Mesenchymal stem cell (in vitro differentiated cells and primary cell): ENCODE measurements around the gene TRPM8.

Experiments
- DNase-seq: peaks from one replicate; pipeline ENCODE4 v3.0.0-alpha.2; 2013
- H2AFZ ChIP-seq: one replicate; pipeline ENCODE4 v1.6.1; 2013; ENCODE audit warnings: low read depth, mild to moderate bottlenecking, control low read depth, inconsistent platforms, low read length, moderate library complexity
- H2AK5ac ChIP-seq: 2 replicates; pipeline ENCODE4 v1.6.1; 2013; ENCODE audit warnings: low read length, moderate library complexity, mild to moderate bottlenecking, inconsistent platforms; ENCODE audit not compliant: severe bottlenecking
- H2BK120ac ChIP-seq: one replicate; pipeline ENCODE4 v1.6.1; 2013; ENCODE audit warnings: low read depth, mild to moderate bottlenecking, inconsistent platforms, low read length, moderate library complexity
- H2BK12ac ChIP-seq, 2 experiments: one replicate each; pipeline ENCODE4 v1.6.1; 2013; ENCODE audit warnings: inconsistent platforms in 2 of 2, low read length in 2 of 2, mild to moderate bottlenecking in 2 of 2, moderate library complexity in 2 of 2, control low read depth in 1 of 2
- H2BK15ac ChIP-seq: one replicate; pipeline ENCODE4 v1.6.1; 2013; ENCODE audit warnings: mild to moderate bottlenecking, low read depth, inconsistent platforms; ENCODE audit not compliant: poor library complexity, severe bottlenecking
- H2BK5ac ChIP-seq: 2 replicates; pipeline ENCODE4 v1.6.1; 2013; ENCODE audit warnings: low read depth, mild to moderate bottlenecking, low read length, control low read depth, inconsistent platforms; ENCODE audit not compliant: poor library complexity, severe bottlenecking
- H3K14ac ChIP-seq, 2 experiments: one replicate each; pipeline ENCODE4 v1.6.1; 2013; ENCODE audit warnings: inconsistent platforms in 2 of 2, low read length in 2 of 2, control low read depth in 1 of 2, mild to moderate bottlenecking in 1 of 2, moderate library complexity in 1 of 2
- H3K18ac ChIP-seq, 2 experiments: one replicate each; pipeline ENCODE4 v1.6.1; 2013; ENCODE audit warnings: inconsistent platforms in 2 of 2, low read length in 2 of 2, control low read depth in 1 of 2, low read depth in 1 of 2, mild to moderate bottlenecking in 1 of 2
- H3K23ac ChIP-seq, 2 experiments: one replicate each; pipeline ENCODE4 v1.6.1; 2013; ENCODE audit warnings: inconsistent platforms in 2 of 2, low read length in 2 of 2, mild to moderate bottlenecking in 2 of 2, moderate library complexity in 2 of 2, control low read depth in 1 of 2
- H3K27ac ChIP-seq: 2 replicates; pipeline ENCODE4 v1.5.1; 2013; ENCODE audit warnings: mild to moderate bottlenecking, moderate library complexity, low read length, control low read depth, inconsistent platforms; ENCODE audit not compliant: poor library complexity, severe bottlenecking
- H3K27me3 ChIP-seq, 2 experiments: 2 replicates each; pipeline versions ENCODE4 v1.6.1 to v1.7.0; 2013; ENCODE audit warnings: low read length in 2 of 2, mild to moderate bottlenecking in 2 of 2, moderate library complexity in 2 of 2, control low read depth in 1 of 2, inconsistent platforms in 1 of 2; ENCODE audit not compliant: control insufficient read depth in 1 of 2, insufficient read depth in 1 of 2
- H3K36me3 ChIP-seq, 2 experiments: 2 replicates each; pipeline versions ENCODE4 v1.6.1 to v1.7.0; 2013; ENCODE audit warnings: low read length in 2 of 2, control low read depth in 1 of 2, inconsistent platforms in 1 of 2, low read depth in 1 of 2, mild to moderate bottlenecking in 1 of 2; ENCODE audit not compliant: insufficient read depth in 2 of 2, control insufficient read depth in 1 of 2
- H3K4ac ChIP-seq, 2 experiments: one replicate each; pipeline ENCODE4 v1.6.1; 2013; ENCODE audit warnings: inconsistent platforms in 2 of 2, low read length in 2 of 2, mild to moderate bottlenecking in 2 of 2, moderate library complexity in 2 of 2, control low read depth in 1 of 2, low read depth in 1 of 2
- H3K4me1 ChIP-seq: 2 replicates; pipeline ENCODE4 v1.6.1; 2013; ENCODE audit warnings: low read depth, low read length, control low read depth; ENCODE audit not compliant: control insufficient read depth, insufficient read depth
- H3K4me2 ChIP-seq: 2 replicates; pipeline ENCODE4 v1.6.1; 2013; ENCODE audit warnings: low read length, mild to moderate bottlenecking, inconsistent platforms; ENCODE audit not compliant: poor library complexity, severe bottlenecking
- H3K4me3 ChIP-seq, 2 experiments: 2 replicates each; pipeline versions ENCODE4 v1.5.1 to v1.7.0; 2013; ENCODE audit warnings: low read length in 2 of 2, mild to moderate bottlenecking in 2 of 2, control low read depth in 1 of 2, low read depth in 1 of 2; ENCODE audit not compliant: insufficient read depth in 1 of 2
- H3K79me1 ChIP-seq: replicated peaks from 2 replicates; pipeline ENCODE4 v1.6.1; 2013; ENCODE audit warnings: mild to moderate bottlenecking, control low read depth, low read length, inconsistent platforms; ENCODE audit not compliant: poor library complexity, severe bottlenecking
- H3K9ac ChIP-seq: 2 replicates; pipeline ENCODE4 v1.7.0; 2013; ENCODE audit warnings: mild to moderate bottlenecking, low read length, moderate library complexity
- H3K9me3 ChIP-seq: 2 replicates; pipeline ENCODE4 v1.7.0; 2013; ENCODE audit warnings: mild to moderate bottlenecking, low read length; ENCODE audit not compliant: control insufficient read depth
- H4K8ac ChIP-seq: one replicate; pipeline ENCODE4 v1.6.1; 2013; ENCODE audit warnings: inconsistent platforms, mild to moderate bottlenecking, low read length, moderate library complexity
- H4K91ac ChIP-seq: one replicate; pipeline ENCODE4 v1.6.1; 2013; ENCODE audit warnings: mild to moderate bottlenecking, low read length, inconsistent platforms
- WGBS: methylation state at CpG from one replicate; pipeline ENCODE4 v1.1.7; 2013; ENCODE audit warnings: mixed read lengths; 5-methylcytosine and 5-hydroxymethylcytosine counted together

Gene TRPM8

GRCh38 chr2:234050455-234051135 lies 133.4 kb downstream of the TRPM8 start, which contains the start of gene SPP2:
Gene SPP2, plus strand, starts transcription at chr2:234050702. Its CDS starts 85 bp downstream, at chr2:234050787.
- H3K79me1 ChIP-seq: no peaks in the 10 kb centered on the region
- WGBS: 87% methylated on average over 7 of the region's 9 CpGs
- H3K9me3 ChIP-seq: no peaks in the 10 kb centered on the region
- no peak within 1 kb of the TSS for H3K14ac ChIP-seq
- H2AFZ ChIP-seq: no peak within 1 kb of the TSS
- no peak within 1 kb of the TSS for H2BK12ac ChIP-seq
- no peak within 1 kb of the TSS for H4K8ac ChIP-seq
- H2BK5ac ChIP-seq: no peak within 1 kb of the TSS
- H2AK5ac ChIP-seq: no peak within 1 kb of the TSS
- no peak within 1 kb of the TSS for H3K18ac ChIP-seq
- H3K4me2 ChIP-seq: no peak within 1 kb of the TSS
- H3K4me3 ChIP-seq: no peak within 1 kb of the TSS
- no peak within 1 kb of the TSS for H2BK15ac ChIP-seq
- peak within 1 kb of the TSS; percentile 11 for H3K9ac ChIP-seq
- no peaks in the 10 kb centered on the region for H3K36me3 ChIP-seq
- no peak within 1 kb of the TSS for H2BK120ac ChIP-seq
- H3K23ac ChIP-seq: no peak within 1 kb of the TSS
- H3K4me1 ChIP-seq: peaks cover 1% of the 10 kb centered on the region
- H3K27me3 ChIP-seq: no peaks in the 10 kb centered on the region
- no peak within 1 kb of the TSS for H3K4ac ChIP-seq
- no peak for DNase-seq
- no peak within 1 kb of the TSS for H4K91ac ChIP-seq
- no peak within 1 kb of the TSS for H3K27ac ChIP-seq

GRCh38 chr2:234051374-234052070 lies 134.3 kb downstream of the TRPM8 start:
- H2BK120ac ChIP-seq: no peak overlapping the region
- no peak overlapping the region for H3K23ac ChIP-seq
- H3K27ac ChIP-seq: no peak overlapping the region
- H2BK15ac ChIP-seq: no peak overlapping the region
- DNase-seq: no peak
- H3K79me1 ChIP-seq: no peaks in the 10 kb centered on the region
- H3K4ac ChIP-seq: no peak overlapping the region
- H3K27me3 ChIP-seq: no peaks in the 10 kb centered on the region
- no peaks in the 10 kb centered on the region for H3K36me3 ChIP-seq
- WGBS: 95% methylated on average over 3 of the region's 4 CpGs
- H2AFZ ChIP-seq: no peak overlapping the region
- H2BK12ac ChIP-seq: no peak overlapping the region
- no peak overlapping the region for H2AK5ac ChIP-seq
- peak overlapping the region; percentile 11 for H3K9ac ChIP-seq
- H3K4me2 ChIP-seq: no peak overlapping the region
- no peak overlapping the region for H4K8ac ChIP-seq
- H3K14ac ChIP-seq: no peak overlapping the region
- no peaks in the 10 kb centered on the region for H3K9me3 ChIP-seq
- H4K91ac ChIP-seq: no peak overlapping the region
- H3K4me1 ChIP-seq: peaks cover 1% of the 10 kb centered on the region
- H3K18ac ChIP-seq: no peak overlapping the region
- no peak overlapping the region for H3K4me3 ChIP-seq
- H2BK5ac ChIP-seq: no peak overlapping the region

GRCh38 chr2:234058881-234059280 lies 141.7 kb downstream of the TRPM8 start:
- Histone ChIP-seq H3K79me1 (no peaks in the 10 kb centered on the region), H2BK12ac (no peak overlapping the region), H3K36me3 (peaks cover 0 to 4% of the 10 kb centered on the region in 2 experiments), H3K23ac (no peak overlapping the region), H4K8ac (no peak overlapping the region), H3K14ac (no peak overlapping the region), H3K27ac (no peak overlapping the region), H3K4ac (no peak overlapping the region), H3K18ac (no peak overlapping the region), H2BK120ac (no peak overlapping the region), H4K91ac (no peak overlapping the region), H2AK5ac (no peak overlapping the region), H3K4me1 (peaks cover 4% of the 10 kb centered on the region), H3K4me2 (no peak overlapping the region), H2BK5ac (no peak overlapping the region), H2AFZ (no peak overlapping the region), H3K27me3 (no peaks in the 10 kb centered on the region), H3K9ac (no peak overlapping the region), H3K9me3 (no peaks in the 10 kb centered on the region), H2BK15ac (no peak overlapping the region), H3K4me3 (no peak overlapping the region)
- WGBS: 87% methylated on average over 4 of the region's 4 CpGs
- DNase-seq: no peak

- H2BK5ac ChIP-seq: no peak overlapping the region
- no peak overlapping the region for H2BK15ac ChIP-seq
- H4K8ac ChIP-seq: no peak overlapping the region
- H3K9me3 ChIP-seq: no peaks in the 10 kb centered on the region
- H3K36me3 ChIP-seq: peaks cover 0 to 4% of the 10 kb centered on the region in 2 experiments
- H2BK120ac ChIP-seq: no peak overlapping the region
- no peak overlapping the region for H2AFZ ChIP-seq
- no peak overlapping the region for H3K4me3 ChIP-seq
- H3K27ac ChIP-seq: no peak overlapping the region
- H2AK5ac ChIP-seq: no peak overlapping the region
- no peaks in the 10 kb centered on the region for H3K79me1 ChIP-seq
- H3K4me1 ChIP-seq: peaks cover 4% of the 10 kb centered on the region
- no peak overlapping the region for H3K18ac ChIP-seq
- no peak overlapping the region for H3K4ac ChIP-seq
- no peak overlapping the region for H3K14ac ChIP-seq
- no peak overlapping the region for H3K4me2 ChIP-seq
- no peak overlapping the region for H2BK12ac ChIP-seq
- 92% methylated on average over 8 of the region's 8 CpGs for WGBS
- no peak overlapping the region for H4K91ac ChIP-seq
- H3K9ac ChIP-seq: no peak overlapping the region
- H3K27me3 ChIP-seq: no peaks in the 10 kb centered on the region
- H3K23ac ChIP-seq: no peak overlapping the region
- DNase-seq: no peak
Observed at GRCh38 chr2:234060236-234060635, 143.1 kb downstream of the TRPM8 start.
